Neural cell (in vitro differentiated cells): Measurements from ENCODE around the gene TMCO4.

ENCODE experiments used
- CTCF ChIP-seq: fragments of 450-650 bp; IDR thresholded peaks from 2 replicates; pipeline ENCODE4 v1.5.1; 2014; ENCODE audit warnings: antibody characterized with exemption, mild to moderate bottlenecking, moderate library complexity; ENCODE audit not compliant: poor library complexity, severe bottlenecking
- EP300 ChIP-seq: fragments of 450-650 bp; conservative IDR thresholded peaks from 2 replicates; pipeline ENCODE4 v1.6.1; 2014; ENCODE audit warnings: antibody characterized with exemption, mild to moderate bottlenecking, moderate library complexity; ENCODE audit not compliant: poor library complexity, severe bottlenecking
- EZH2 ChIP-seq: fragments of 200-600, 300-800 bp; shearing (Covaris generic), sonication (generic); IDR thresholded peaks from 2 replicates; pipeline ENCODE4 v1.6.1; 2014; ENCODE audit warnings: antibody characterized with exemption, low read length, borderline replicate concordance, mild to moderate bottlenecking; ENCODE audit not compliant: insufficient read depth, poor library complexity, severe bottlenecking
- MXI1 ChIP-seq: fragments of 450-650 bp; conservative IDR thresholded peaks from 2 replicates; pipeline ENCODE4 v1.6.1; 2014; ENCODE audit warnings: antibody characterized with exemption, mild to moderate bottlenecking; ENCODE audit not compliant: poor library complexity, severe bottlenecking
- POLR2AphosphoS5 ChIP-seq: IDR thresholded peaks from 2 replicates; pipeline ENCODE4 v1.6.1; 2012
- RAD21 ChIP-seq: fragments of 450-650 bp; conservative IDR thresholded peaks from 2 replicates; pipeline ENCODE4 v1.6.1; 2014; ENCODE audit warnings: antibody characterized with exemption, mild to moderate bottlenecking, moderate library complexity
- SMC3 ChIP-seq: fragments of 450-650 bp; conservative IDR thresholded peaks from 2 replicates; pipeline ENCODE4 v1.6.1; 2014; ENCODE audit warnings: antibody characterized with exemption, mild to moderate bottlenecking, moderate library complexity; ENCODE audit not compliant: poor library complexity
- TAF1 ChIP-seq: IDR thresholded peaks from 2 replicates; pipeline ENCODE4 v1.6.1; 2012; ENCODE audit warnings: low read depth

- no peak for TF ChIP-seq CTCF
- TF ChIP-seq RAD21, result no peak
- TF ChIP-seq EP300, result no peak
- no peak for TF ChIP-seq POLR2AphosphoS5
- no peak for TF ChIP-seq MXI1
- no peak for TF ChIP-seq TAF1
- TF ChIP-seq EZH2, result no peak
- no peak for TF ChIP-seq SMC3
Observed at GRCh38 chr1:19744335-19744743, 55.4 kb downstream of the TMCO4 start.
